ENCODE results near the gene SNX20.
A peak's percentile ranks its signal among the peaks of the same experiment; 100 is the strongest.

The SNX20 gene, protein sequence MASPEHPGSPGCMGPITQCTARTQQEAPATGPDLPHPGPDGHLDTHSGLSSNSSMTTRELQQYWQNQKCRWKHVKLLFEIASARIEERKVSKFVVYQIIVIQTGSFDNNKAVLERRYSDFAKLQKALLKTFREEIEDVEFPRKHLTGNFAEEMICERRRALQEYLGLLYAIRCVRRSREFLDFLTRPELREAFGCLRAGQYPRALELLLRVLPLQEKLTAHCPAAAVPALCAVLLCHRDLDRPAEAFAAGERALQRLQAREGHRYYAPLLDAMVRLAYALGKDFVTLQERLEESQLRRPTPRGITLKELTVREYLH

DNA sequence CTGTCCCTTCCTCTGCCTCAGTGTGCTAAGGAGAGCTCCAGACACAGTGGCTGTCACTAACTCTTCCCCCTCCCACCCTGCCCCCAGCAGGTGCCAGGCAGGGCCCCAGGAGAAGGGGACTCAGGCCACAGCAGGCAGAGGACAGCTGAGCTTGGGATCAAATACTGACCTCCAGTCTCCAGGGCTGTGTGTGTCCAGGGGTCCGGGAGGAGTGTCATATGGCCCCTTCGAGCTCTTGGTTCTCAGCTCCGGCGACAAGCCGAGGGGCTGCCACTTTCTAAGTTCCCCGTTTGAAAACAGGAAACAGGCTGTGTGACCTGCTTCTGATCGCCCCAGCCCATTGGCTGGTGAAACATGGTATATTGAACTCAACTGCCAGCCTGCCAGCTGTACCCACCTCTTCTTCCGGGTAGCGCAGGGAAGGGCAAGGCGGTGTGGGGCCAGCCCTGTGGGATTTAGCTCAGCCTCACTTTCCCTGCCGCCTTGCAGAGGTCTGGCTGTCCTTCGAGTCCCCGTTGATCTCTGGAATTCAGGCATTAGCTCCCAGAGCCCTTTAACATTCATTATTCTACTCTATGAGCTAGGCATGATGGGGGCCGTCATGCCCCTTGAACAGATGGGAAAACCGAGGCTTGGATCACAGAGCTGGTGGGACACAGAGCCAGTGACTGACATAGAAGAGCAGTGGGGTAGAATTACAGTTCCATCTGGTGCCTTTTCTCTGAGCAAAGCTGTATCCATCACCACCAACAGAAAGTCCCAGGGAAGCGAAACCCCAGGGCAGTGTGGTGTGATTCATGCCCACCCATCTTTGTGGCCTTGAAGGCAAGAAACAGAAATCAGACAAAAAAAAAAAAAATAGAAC, at the start of gene SNX20:
Gene SNX20, minus strand, starts transcription at position 292 of the 865 bp plus-strand sequence. CDS start 3,786 bp downstream, outside the sequence.
- peak; percentile 59 for DNase-seq

DNA sequence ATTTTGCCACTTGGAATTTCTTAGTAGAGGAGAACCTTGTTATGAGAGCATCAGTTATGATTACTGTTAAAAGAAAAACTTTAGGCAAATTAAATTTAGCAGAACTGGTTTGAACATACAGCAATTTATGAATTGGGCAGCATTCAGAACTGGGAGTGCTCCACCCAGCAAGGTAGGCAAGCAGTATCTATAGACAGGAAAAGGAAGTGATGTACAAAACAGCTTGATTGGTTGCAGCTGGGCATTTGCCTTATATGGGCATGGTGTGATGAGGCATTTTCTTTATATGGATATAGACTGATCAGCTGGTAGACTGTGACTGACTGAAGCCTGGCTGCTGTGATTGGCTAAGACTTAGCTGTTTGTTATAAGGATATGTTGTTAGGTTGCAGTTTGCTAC, 43.2 kb upstream of the SNX20 start:
- DNase-seq = no peak

DNA sequence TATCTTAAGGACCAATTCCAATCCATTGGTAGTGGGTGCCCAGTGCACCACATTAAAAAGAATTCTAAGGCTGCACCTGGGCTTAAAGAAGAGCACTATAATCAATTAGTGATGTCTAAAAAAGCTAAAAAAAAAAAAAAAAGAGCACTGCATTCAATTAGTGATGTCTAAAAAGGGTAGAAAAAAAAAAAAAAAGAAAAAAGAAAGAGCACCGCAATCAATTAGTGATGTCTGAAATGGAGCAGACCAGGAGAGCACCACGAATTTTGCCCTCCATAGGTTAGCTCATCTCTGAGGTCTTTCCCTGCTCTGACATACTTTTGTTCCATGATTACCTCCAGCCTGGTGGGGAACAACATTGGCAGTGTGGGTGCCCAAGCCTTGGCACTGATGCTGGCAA, 41.8 kb upstream of the SNX20 start:
- no peak for DNase-seq

DNA sequence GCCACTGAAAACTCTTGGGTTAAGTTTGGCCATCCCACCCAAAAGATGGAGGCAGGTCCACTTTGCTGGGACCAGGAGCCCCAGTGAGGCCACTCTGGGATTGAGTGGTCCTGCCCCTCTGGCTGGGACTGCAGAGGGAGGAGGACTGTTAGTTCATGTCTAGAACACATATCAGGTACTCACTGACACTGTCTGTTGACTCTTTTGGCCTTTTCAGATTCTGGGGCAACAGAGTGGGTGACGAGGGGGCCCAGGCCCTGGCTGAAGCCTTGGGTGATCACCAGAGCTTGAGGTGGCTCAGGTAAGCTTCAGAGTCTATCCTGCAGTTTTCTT, 41.3 kb upstream of the SNX20 start:
- no peak for DNase-seq

DNA sequence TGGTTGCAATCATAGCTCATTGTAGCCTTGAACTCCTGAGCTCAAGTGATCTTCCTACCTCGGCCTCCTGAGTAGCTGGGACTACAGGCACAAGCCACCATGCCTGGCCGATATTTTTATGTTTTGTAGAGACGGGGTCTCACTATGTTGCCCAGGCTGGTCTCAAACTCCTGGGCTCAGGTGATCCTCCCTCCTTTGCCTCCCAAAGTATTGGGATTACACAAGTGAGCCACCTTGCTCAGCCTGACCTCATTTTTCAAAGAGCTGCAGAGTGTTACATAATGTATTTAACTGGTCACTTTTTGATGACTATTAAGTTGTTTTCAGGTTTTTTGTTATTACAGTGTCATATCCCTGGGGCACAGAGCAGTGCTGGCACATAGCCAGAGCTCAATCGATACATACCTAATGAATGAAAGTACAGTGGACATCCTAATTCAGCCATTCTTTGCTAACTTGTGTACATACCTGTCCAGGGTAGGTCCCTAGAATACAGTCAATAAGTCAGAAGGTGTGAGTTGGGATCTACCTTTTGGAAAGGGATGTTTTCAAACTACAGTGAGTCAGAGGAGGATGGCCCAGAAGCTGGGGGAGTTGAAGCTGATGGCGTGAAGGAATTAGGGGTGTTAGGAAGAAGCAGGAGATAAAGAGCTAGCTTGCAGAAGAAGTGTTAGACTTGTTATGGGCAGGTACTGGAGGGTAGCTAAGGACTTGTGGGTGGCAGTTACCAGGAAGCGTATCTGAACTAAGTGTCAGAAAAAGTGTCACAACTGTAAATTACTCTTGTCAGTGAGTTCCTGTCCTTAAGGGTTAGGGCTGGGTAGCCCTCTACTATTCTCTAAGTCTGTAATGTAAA, 40.7 kb upstream of the SNX20 start:
- no peak for DNase-seq

DNA sequence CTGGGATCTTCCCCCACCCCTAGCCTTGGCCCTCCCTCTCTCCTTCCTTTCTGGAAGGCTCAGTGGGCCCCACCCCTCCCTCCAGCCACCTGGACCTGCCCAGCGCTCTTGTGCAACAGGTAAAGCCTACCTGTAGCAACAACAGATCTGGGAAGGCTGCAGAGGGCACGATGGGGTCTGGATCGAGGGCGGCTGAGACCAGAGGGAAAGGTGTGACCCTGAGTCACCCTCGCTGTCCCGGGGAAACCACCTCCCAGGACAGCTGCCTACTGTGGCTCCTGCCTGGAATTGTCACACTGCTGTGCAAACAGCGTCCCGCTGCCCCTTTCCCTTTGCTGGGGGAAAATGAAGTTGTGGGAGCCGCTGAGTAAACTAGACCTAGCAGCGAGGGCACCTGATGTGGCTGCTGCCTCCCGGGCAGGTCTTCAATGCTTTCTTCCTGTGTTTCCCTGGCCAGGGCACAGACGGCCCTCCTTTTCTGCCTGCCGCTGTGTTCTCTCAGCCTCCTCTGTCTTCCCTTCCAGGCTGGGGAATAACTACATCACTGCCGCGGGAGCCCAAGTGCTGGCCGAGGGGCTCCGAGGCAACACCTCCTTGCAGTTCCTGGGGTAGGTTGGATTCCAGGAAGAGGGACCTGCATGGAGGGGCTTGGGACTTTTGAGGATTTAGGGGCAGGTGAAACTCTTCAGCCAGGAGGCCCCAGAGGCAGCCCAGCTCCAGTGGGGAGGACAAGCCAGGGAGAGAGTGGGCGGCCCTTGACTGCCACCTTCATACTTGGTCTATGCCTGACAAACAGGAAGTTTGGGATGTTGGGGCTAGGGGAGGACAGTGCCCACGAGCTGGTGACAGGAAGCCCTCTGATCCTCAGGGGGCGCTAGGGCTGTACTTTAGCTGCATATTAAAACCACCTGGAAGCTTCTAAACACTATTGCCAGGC, 38.6 kb upstream of the SNX20 start:
- peak; percentile 8 for DNase-seq

DNA sequence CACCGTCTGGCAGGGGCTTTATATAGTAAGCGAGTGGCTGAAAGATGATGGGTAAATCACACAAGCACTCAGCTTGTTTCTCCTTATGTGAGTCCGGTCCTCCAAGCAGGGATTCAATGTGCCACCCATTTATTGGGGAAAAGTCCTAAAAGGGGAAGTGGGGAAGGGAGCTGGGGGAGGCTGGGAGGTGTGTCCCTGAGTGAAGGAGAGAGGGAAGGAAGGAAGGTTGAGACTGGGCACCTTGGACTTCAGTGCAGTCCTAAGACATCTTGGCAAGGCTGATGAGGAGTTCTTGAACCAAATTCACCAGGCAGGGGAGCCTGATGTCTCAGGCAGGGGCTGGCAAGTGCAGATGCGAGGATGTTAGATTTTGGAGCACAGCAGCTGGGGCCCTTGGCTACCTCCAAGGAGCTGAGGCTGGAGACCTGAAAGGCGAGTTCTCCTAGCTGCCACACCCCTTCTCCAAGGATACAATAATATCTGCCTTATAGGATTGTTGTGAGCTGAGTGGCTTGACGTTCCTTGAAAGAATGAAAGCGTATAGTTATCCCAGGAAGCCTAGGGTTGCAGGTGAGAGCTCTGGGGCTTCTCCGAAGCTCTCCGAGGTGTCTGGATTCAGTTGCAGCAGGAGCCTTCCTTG, 37.8 kb upstream of the SNX20 start:
- DNase-seq = no peak

DNA sequence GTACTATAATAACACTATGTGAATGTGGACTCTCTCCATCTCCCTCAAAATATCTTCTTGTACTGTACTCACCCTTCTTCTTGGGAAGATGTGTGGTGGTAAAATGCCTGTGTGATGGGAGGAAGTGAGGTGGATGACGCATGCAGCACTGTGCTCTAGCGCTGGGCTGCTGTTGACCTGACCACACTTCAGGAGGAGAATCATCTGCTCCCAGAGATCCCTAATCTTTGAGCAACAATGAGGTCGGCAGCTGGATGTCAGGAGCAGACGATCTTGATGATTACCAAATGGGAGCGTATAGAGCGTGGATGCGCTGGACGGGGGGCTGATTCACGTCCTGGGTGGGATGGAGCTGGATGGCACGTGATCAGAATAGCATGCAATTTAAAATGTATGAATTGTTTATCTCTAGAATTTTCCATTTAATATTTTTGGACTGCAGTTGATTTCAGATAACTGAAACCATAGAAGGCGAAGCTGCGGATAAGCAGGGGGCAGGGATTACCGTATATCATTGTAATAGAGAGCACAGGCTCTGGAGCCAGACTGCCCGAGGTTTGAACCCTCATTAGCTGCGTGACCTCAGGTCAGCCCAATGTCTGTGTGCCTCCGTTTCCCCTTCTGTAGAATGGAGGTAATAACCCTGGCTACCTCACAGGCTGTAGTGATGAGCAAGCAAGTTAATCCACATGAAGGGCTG, 37.1 kb upstream of the SNX20 start:
- no peak for DNase-seq

DNA sequence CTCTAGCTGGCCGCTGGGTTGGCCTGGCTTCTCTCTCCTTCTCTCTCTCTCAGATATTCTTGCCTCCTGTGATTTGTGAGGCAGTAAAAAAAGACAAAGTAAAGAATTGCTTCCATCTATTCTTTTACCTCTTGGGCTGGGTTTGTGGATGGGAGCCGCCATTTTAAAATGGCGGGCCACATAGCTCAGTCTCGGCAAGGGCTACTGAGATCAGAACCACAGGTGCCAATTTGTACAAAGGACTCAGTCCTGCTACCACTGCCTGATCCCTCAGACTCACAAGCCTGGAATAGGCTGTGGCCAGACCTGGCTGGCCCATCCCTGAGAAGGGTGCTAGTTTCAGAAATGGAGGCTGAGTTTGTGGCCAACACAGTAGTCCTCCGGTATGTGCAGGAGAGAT, 36.4 kb upstream of the SNX20 start:
- no peak for DNase-seq

DNA sequence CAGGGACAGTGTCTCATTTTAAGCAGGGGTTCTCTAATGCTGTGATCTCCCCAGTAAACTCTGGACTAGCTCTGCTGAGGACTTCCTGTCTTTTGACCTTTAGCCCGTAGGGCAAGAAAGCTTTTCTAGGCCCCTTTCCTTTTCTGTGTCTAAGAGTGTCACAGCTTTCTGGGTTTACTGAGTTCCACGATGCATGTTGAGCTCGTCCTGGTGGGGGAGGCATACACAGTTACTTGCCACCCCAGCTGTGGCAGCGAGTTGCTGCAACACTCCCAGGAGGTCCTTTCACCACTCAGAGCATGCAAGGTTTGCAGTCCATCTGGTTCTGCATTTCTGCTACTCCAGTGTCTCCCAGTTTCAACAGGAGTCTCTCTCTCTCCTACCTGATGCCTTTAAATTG, 36.0 kb upstream of the SNX20 start:
- DNase-seq = no peak

DNA sequence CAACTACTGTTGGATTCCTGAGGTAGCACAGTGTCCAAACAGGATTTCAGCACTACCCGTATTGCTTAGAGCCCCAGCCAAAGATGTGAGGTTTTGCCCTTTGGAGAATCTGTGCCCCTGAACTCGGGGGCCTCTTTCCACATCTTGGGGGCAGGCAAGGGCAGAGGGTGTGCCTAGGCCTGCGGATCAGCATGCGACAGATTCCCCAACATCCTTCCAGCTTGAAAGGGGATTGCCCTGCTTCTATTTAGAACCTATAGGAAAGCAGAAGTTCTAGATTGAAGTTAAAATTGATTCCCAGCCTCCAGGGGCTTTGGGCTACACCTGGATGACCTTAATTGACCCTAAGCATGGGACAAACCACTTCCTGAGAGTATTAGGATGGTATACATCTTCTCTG, 31.8 kb upstream of the SNX20 start:
- no peak for DNase-seq

DNA sequence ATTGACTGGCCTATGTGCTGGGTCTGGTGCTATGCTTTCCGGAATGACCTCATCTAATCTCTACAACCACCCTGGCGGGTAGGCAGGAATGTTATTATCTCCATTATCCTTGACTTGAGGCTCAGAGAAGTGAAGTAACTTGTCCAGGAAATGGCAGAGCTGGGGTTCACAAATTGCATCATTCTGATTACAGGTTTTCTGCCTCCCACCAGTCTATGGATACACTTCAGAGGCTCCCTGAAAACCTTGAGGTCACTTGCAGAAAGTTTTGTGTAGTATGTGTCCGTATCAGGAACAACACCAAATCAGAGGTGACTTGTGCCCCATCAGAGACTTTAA, 31.4 kb upstream of the SNX20 start:
- DNase-seq = no peak

DNA sequence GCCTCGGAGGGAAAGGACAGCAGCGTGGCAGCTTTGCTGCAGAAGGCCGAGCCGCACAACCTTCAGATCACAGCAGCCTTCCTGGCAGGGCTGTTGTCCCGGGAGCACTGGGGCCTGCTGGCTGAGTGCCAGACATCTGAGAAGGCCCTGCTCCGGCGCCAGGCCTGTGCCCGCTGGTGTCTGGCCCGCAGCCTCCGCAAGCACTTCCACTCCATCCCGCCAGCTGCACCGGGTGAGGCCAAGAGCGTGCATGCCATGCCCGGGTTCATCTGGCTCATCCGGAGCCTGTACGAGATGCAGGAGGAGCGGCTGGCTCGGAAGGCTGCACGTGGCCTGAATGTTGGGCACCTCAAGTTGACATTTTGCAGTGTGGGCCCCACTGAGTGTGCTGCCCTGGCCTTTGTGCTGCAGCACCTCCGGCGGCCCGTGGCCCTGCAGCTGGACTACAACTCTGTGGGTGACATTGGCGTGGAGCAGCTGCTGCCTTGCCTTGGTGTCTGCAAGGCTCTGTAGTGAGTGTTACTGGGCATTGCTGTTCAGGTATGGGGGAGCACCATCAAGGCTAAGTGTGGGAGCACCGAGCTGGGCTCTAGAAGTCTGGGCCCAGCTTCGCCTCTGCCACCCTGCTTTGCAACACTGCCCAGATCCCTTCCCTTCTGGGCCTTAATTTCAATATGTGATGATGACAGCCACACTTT, 30.9 kb upstream of the SNX20 start:
- no peak for DNase-seq

DNA sequence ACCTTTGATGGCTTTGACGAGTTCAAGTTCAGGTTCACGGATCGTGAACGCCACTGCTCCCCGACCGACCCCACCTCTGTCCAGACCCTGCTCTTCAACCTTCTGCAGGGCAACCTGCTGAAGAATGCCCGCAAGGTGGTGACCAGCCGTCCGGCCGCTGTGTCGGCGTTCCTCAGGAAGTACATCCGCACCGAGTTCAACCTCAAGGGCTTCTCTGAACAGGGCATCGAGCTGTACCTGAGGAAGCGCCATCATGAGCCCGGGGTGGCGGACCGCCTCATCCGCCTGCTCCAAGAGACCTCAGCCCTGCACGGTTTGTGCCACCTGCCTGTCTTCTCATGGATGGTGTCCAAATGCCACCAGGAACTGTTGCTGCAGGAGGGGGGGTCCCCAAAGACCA, 29.9 kb upstream of the SNX20 start:
- DNase-seq = no peak

DNA sequence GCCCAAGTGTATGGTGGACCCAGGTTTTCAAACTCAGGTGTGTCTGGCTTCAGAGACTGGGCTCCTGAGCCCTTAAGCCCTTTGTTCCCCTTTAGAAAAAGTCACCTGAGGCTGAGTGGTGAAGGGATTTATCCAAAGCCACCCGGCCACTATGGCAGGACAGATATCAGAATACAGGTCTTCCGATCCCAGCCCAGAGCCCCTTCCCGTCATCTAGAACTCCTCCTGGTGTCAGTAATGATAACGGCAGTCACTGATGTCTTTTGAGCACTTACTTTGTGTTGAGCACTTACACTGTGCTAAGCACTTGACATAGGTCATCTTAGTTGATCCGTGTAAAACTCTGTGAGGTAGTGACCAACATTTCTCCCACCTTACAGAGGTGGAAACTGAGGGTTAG, 28.9 kb upstream of the SNX20 start:
- DNase-seq = no peak

DNA sequence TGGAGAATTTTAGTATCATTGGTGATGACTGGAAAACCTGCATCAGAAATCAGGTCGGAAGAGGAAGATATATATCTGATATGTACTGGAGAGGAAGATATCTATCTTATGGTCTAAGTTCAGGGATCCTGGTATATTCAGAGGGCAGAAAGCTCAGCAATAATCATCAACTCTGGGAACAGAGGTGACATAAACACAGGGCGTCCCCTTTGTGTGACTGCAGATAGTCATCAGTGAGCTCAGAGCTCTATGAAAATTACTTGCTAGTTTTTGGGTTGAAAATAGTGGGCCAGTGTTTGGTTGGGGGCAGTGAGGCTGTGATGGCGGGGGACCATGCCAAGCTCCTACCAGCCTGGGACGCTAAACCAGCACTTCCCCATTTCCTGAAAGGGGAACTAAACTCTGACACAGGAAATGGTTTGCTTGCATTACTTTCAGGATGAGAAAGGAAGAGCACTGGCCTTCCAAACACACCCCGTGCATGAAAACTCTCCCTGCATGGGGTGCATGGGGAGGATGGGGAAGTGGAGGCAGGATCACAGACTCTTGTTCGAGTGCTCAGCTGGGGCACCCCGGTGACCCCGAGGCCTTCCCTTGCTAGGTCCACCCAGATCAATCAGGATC, 28.1 kb upstream of the SNX20 start:
- DNase-seq = no peak

DNA sequence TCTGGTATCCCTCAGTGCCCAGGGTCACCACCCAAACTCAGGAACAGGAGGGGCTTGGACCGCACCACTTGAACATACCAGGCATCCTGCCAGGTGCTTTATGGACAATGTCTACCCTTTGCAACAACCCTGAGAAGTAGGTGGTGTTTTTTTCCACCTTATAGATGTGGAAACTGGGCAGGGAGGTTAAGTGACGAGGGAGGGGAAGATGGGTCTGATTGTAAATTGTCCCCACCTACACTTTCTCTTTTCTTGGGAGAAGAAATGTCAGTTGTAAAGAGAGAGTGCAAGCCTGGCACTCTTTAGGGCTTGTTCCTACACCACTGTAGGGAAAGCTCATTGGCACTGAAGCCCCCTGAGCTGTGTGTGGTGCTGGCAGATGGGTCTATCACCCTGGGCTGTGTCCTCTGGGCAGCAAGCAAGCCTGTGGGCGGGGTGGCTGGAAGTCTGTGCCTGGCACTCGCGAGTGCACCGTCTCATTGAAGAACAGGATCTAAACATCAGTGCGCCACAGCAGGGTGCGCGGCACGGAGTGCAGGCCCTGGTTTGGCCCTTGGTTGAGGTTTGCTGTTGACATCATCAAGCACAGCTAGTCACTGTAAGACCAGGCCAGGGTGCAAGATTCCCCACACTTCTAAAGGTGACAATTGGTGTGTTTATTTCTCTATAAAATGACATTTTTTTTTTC, 27.4 kb upstream of the SNX20 start:
- peak; percentile 41 for DNase-seq

DNA sequence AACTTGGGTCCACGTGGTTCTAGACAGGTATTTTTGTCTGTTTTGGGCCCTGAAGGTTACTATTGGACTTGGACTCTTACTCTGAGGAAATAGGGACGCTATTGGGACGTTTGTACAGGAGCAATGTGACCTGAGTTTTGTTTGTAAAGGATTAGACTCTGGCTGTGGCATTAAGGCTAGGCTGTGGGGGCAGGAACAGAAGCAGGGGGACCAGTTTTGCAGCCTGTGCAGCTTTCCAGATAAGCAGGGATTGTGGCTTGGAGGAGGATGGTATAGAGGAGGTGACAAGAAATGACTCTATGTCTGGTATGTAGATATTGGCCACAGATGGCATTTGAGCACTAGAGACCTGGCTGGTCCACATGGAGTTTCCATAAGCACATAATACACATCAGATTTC, 25.1 kb upstream of the SNX20 start:
- DNase-seq = no peak

DNA sequence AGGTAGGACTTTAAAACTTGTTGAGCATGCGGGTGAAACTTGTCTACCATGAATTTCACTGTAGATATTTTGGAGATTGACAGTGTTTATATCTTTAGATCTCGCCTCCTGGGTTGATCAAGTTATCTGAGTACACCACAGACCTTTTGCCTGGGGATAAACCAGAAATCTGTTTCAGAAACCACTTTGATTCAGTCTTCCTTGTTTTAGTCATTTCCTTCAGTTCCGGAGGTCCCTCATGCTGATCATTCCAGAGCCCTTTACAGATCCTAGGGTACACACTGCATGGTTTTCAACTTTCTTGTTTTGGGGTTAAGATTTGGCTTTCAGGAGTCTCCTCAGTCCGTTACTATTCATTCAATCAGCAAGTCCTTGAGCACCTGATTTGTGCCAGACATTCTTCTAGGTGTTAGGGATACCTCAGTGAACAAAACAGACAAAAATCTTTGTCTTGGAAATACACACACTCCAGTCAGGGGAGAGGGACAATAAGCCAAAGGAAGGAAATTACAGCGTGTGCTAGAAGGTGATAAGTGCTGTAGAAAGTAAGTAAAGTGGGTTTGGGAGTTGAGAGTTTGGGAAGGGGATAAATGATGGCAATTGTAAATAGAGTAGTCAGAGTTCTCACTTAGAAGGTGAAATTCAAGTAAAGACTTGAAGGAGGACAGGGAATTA, 24.5 kb upstream of the SNX20 start:
- DNase-seq = no peak

All from activated CD4-positive, alpha-beta T cell treated with anti-CD3 and anti-CD28 coated beads, Interleukin-2, amount 50 U/mL, for 1 hour (primary cell).